GM12873 (cell line): ENCODE measurements around the gene SSTR3.

Experiments used
- CTCF ChIP-seq: IDR thresholded peaks from 2 replicates; pipeline ENCODE4 v1.5.1; 2012; ENCODE audit warnings: low read depth, mild to moderate bottlenecking, moderate library complexity, low read length, control low read depth; ENCODE audit not compliant: insufficient read depth; ENCODE audit errors: missing control alignments

The SSTR3 gene

GRCh38 chr22:37209140-37209845, 3.0 kb downstream of the SSTR3 start:
- TF ChIP-seq CTCF: no peak

- TF ChIP-seq CTCF: no peak
Observed at GRCh38 chr22:37208401-37209139, 3.7 kb downstream of the SSTR3 start.

GRCh38 chr22:37207981-37208380, 4.3 kb downstream of the SSTR3 start:
- TF ChIP-seq CTCF: no peak

- TF ChIP-seq CTCF: no peak
Observed at GRCh38 chr22:37206841-37207821, 5.1 kb downstream of the SSTR3 start.

GRCh38 chr22:37206118-37206840, 6.0 kb downstream of the SSTR3 start:
- no peak for TF ChIP-seq CTCF

- no peak for TF ChIP-seq CTCF
Observed at GRCh38 chr22:37205046-37205445, 7.2 kb downstream of the SSTR3 start.
